Upper lobe of right lung (tissue), 1 donor: ENCODE data around the gene DNAJC1. TPM values are rescaled to one million over a fixed set of nuclear protein-coding genes. Genes with fewer than 3 reads are reported as not detected.

Source experiments
- ATAC-seq: fragments of 200-7000 bp; cut with Tn5 transposase; one replicate; pipeline ENCODE4 v1.9.1; 2020; ENCODE audit warnings: mild to moderate bottlenecking, moderate library complexity
- DNase-seq: peaks from one replicate; pipeline ENCODE4 v3.0.0-alpha.2; 2020
- H3K27ac ChIP-seq: fragments of 200-600 bp; one replicate; pipeline ENCODE4 v1.8.0; 2022
- H3K27me3 ChIP-seq: fragments of 200-600 bp; one replicate; pipeline ENCODE4 v1.8.0; 2022; ENCODE audit warnings: mild to moderate bottlenecking
- H3K36me3 ChIP-seq: fragments of 200-600 bp; one replicate; pipeline ENCODE4 v1.8.0; 2022
- H3K4me1 ChIP-seq: fragments of 200-600 bp; one replicate; pipeline ENCODE4 v1.8.0; 2022
- H3K4me3 ChIP-seq: fragments of 200-600 bp; one replicate; pipeline ENCODE4 v1.8.0; 2022; ENCODE audit warnings: mild to moderate bottlenecking
- H3K9me3 ChIP-seq: fragments of 200-600 bp; one replicate; pipeline ENCODE4 v1.8.0; 2022
- CTCF ChIP-seq: fragments of 200-600 bp; IDR thresholded peaks from one replicate; pipeline ENCODE4 v1.8.0; 2022; ENCODE audit warnings: antibody characterized with exemption
- intact Hi-C: fragments of 100-400 bp; cut with DNase I; formaldehyde crosslinking; loops from one replicate; pipeline ENCODE4 v1.11.0; 2022
- total RNA-seq: library from RNA; stranded (reverse); fragmentation: NEBNext Ultra II Directional; extraction: Animal tissue kit (Norgen Biotek cat#: 25700); gene quantifications from one replicate; pipeline ENCODE4 v1.2.1, GENCODE V29; 2021
- donor health status: DM: no; HTN: yes; CAD: no; lungs with severe emphysema.

The DNAJC1 gene
- total RNA-seq, 1 donor from 2014 or later = 32.7 TPM

- Histone ChIP-seq H3K27me3 (no peaks in the 10 kb centered on the region), H3K27ac (no peak overlapping the region), H3K4me1 (no peaks in the 10 kb centered on the region), H3K9me3 (no peaks in the 10 kb centered on the region), H3K36me3 (peaks cover 18% of the 10 kb centered on the region), H3K4me3 (no peak overlapping the region)
- intact Hi-C loops = no loop called here
- no peak for DNase-seq
- no peak for ATAC-seq
- TF ChIP-seq CTCF = no peak
These were observed 98.6 kb downstream of the DNAJC1 start for GRCh38 chr10:21904930-21905329.

- DNase-seq (no peak), ATAC-seq (no peak)
- no peak for TF ChIP-seq CTCF
- H3K27me3 ChIP-seq = no peaks in the 10 kb centered on the region
- no peak overlapping the region for H3K4me3 ChIP-seq
- H3K9me3 ChIP-seq = no peaks in the 10 kb centered on the region
- H3K4me1 ChIP-seq = no peaks in the 10 kb centered on the region
- H3K36me3 ChIP-seq = peaks cover 18% of the 10 kb centered on the region
- no peak overlapping the region for H3K27ac ChIP-seq
- intact Hi-C loops = no loop called here
These were observed 103.8 kb downstream of the DNAJC1 start for GRCh38 chr10:21899736-21900135.

- H3K4me3 ChIP-seq = no peak overlapping the region
- no peaks in the 10 kb centered on the region for H3K36me3 ChIP-seq
- H3K9me3 ChIP-seq = peaks cover 6% of the 10 kb centered on the region
- no peak for DNase-seq
- H3K27me3 ChIP-seq = no peaks in the 10 kb centered on the region
- ATAC-seq = no peak
- H3K27ac ChIP-seq = no peak overlapping the region
- TF ChIP-seq CTCF = no peak
- no peaks in the 10 kb centered on the region for H3K4me1 ChIP-seq
- intact Hi-C loops = no loop called here
These were observed 107.6 kb downstream of the DNAJC1 start for GRCh38 chr10:21895932-21896331.

- Histone ChIP-seq H3K36me3 (no peaks in the 10 kb centered on the region), H3K9me3 (peaks cover 6% of the 10 kb centered on the region)
These were observed 108.7 kb downstream of the DNAJC1 start for GRCh38 chr10:21894648-21895342.

GRCh38 chr10:21891439-21891838 lies 112.1 kb downstream of the DNAJC1 start:
- H3K36me3 ChIP-seq = no peaks in the 10 kb centered on the region
- H3K4me3 ChIP-seq = no peak overlapping the region
- peaks cover 6% of the 10 kb centered on the region for H3K9me3 ChIP-seq
- no peaks in the 10 kb centered on the region for H3K27me3 ChIP-seq
- no peaks in the 10 kb centered on the region for H3K4me1 ChIP-seq
- intact Hi-C loops = no loop called here
- DNase-seq (no peak), ATAC-seq (no peak)
- no peak for TF ChIP-seq CTCF
- no peak overlapping the region for H3K27ac ChIP-seq

More at GRCh38 chr10:21894648-21895342, 108.7 kb downstream of the DNAJC1 start:
- Histone ChIP-seq H3K4me3 (no peak overlapping the region), H3K4me1 (no peaks in the 10 kb centered on the region), H3K27me3 (no peaks in the 10 kb centered on the region), H3K27ac (no peak overlapping the region)
- no peak for DNase-seq
- TF ChIP-seq CTCF = no peak
- no peak for ATAC-seq
- intact Hi-C loops = no loop called here
